ENCODE measurements around the gene GTPBP6. TPM values are rescaled to one million over a fixed set of nuclear protein-coding genes. Genes with fewer than 3 reads are reported as not detected.
"Not testable (repeated sequence)": the region's sequence is repeated elsewhere in the genome, so short reads cannot be mapped to it uniquely, and the experiment has no call there.

The GTPBP6 gene
- total and polyA plus RNA-seq, 7 donors: 22.4 to 65.8 (median 36.0) TPM

- intact Hi-C loops (cut with DNase I): no loop called here
Measured at GRCh38 chrX:285076-285677, 33.4 kb downstream of the GTPBP6 start.

GRCh38 chrX:283115-283845, 35.3 kb downstream of the GTPBP6 start:
- peaks cover 0 to 19% (median 9%) of the 10 kb centered on the region in 4 donors for H3K4me1 ChIP-seq
- DNase-seq: peak; percentile 96
- H3K27ac ChIP-seq: peak overlapping the region; percentile 54 to 81 (median 68)
- H3K36me3 ChIP-seq: peaks cover 0 to 19% (median 3%) of the 10 kb centered on the region in 4 donors
- H3K4me3 ChIP-seq: peak overlapping the region; percentile 41 to 58 (median 57)
- TF ChIP-seq POLR2AphosphoS5 (IDR thresholded peaks at IDR 0.05): no peak
- no peak for TF ChIP-seq EP300 (IDR thresholded peaks at IDR 0.05)
- no peak for TF ChIP-seq POLR2A (IDR thresholded peaks at IDR 0.05)
- TF ChIP-seq CTCF (IDR thresholded peaks at IDR 0.05): no peak
- H3K27me3 ChIP-seq: no peaks in the 10 kb centered on the region
- H3K9me3 ChIP-seq: no peaks in the 10 kb centered on the region
- intact Hi-C loops (cut with DNase I): loop anchor here (2.0 kb wide), 1 partner anchor 36 kb away; the partner anchor contains the start of gene GTPBP6
- WGBS, 2 donors: 0 to 3% methylated on average over 45 of the region's 45 CpGs

More at GRCh38 chrX:285076-285677, 33.4 kb downstream of the GTPBP6 start:
- no peak for DNase-seq
- no peaks in the 10 kb centered on the region for H3K9me3 ChIP-seq
- H3K36me3 ChIP-seq: peaks cover 0 to 38% (median 10%) of the 10 kb centered on the region in 4 donors
- H3K27ac ChIP-seq: no peak overlapping the region
- TF ChIP-seq CTCF (IDR thresholded peaks at IDR 0.05) (no peak), POLR2A (IDR thresholded peaks at IDR 0.05) (no peak), EP300 (IDR thresholded peaks at IDR 0.05) (no peak), POLR2AphosphoS5 (IDR thresholded peaks at IDR 0.05) (no peak)
- no peaks in the 10 kb centered on the region for H3K27me3 ChIP-seq
- no peak overlapping the region for H3K4me3 ChIP-seq
- H3K4me1 ChIP-seq: peaks cover 0 to 19% (median 9%) of the 10 kb centered on the region in 4 donors
- 95 to 96% methylated on average over 13 of the region's 13 CpGs for WGBS, 2 donors

DNA sequence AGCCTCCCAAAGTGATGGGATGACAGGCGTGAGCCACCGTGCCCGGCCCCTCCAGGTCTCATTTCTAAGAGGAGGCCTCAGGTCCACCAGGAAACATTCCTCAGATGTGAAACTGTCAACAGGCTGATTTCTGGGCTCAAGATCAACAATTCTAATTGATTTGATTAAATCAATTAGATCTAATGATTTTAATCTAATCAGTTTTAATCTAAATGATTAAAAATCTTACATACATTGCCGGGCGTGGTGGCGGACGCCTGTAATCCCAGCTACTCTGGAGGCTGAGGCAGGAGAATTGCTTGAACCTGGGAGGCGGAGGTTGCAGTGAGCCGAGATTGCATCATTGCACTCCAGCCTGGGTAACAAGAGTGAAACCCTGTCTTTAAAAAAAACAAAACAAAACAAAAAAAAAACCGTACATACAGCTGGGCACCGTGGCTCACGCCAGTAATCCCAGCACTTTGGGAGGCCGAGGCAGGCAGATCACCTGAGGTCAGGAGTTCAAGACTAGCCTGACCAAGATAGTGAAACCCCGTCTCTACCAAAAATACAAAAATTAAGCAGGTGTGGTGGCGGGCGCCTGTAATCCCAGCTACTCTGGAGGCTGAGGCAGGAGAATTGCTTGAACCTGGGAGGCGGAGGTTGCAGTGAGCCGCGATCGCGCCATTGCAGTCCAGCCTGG, 36.5 kb downstream of the GTPBP6 start:
- peaks cover 0 to 19% (median 0%) of the 10 kb centered on the region in 4 donors for H3K36me3 ChIP-seq
- peak overlapping the region in 1 of 4 donors; percentile 48 for H3K4me3 ChIP-seq
- DNase-seq: peak; percentile 52
- H3K9me3 ChIP-seq, H3K27me3 ChIP-seq: not testable (repeated sequence)
- WGBS, 2 donors: 74 to 76% methylated on average over 21 of the region's 21 CpGs
- H3K27ac ChIP-seq: peak overlapping the region in 2 of 4 donors; percentile 65
- H3K4me1 ChIP-seq: peaks cover 0 to 19% (median 9%) of the 10 kb centered on the region in 4 donors
- intact Hi-C loops (cut with DNase I): loop anchor here (2.0 kb wide), 1 partner anchor 37 kb away; the partner anchor contains the start of gene GTPBP6

GRCh38 chrX:281166-281999, 37.2 kb downstream of the GTPBP6 start, which contains the start of gene PLCXD1:
TSS of gene PLCXD1 (plus strand) at chrX:281381. CDS start at chrX:284188, 2,807 bp downstream.
- Histone ChIP-seq H3K4me3 (peak within 1 kb of the TSS; percentile 18 to 48 (median 38)), H3K36me3 (peaks cover 0 to 17% (median 0%) of the 10 kb centered on the region in 4 donors), H3K27me3 (peaks cover 0 to 8% (median 6%) of the 10 kb centered on the region in 3 donors), H3K27ac (peak within 1 kb of the TSS in 3 of 4 donors; percentile 50 to 65 (median 65)), H3K4me1 (peaks cover 0 to 26% (median 16%) of the 10 kb centered on the region in 4 donors), H3K9me3 (no peaks in the 10 kb centered on the region)
- intact Hi-C loops (cut with DNase I): no loop called here
- DNase-seq: peak; percentile 52
- TF ChIP-seq EP300 (IDR thresholded peaks at IDR 0.05): no peak
- TF ChIP-seq POLR2A (IDR thresholded peaks at IDR 0.05): no peak
- TF ChIP-seq POLR2AphosphoS5 (IDR thresholded peaks at IDR 0.05): no peak
- TF ChIP-seq CTCF (IDR thresholded peaks at IDR 0.05): no peak
- 26 to 40% methylated on average over 25 of the region's 25 CpGs for whole genome bisulfite sequencing, 2 donors

- DNase-seq; H3K9me3 ChIP-seq; intact Hi-C loops (cut with DNase I): not testable (repeated sequence)
- Histone ChIP-seq H3K4me3 (peak overlapping the region in 3 of 4 donors; percentile 37 to 48 (median 39)), H3K27me3 (peaks cover 0 to 14% (median 8%) of the 10 kb centered on the region in 3 donors), H3K36me3 (peaks cover 0 to 11% (median 0%) of the 10 kb centered on the region in 4 donors), H3K27ac (peak overlapping the region in 2 of 4 donors; percentile 65), H3K4me1 (peaks cover 0 to 33% (median 22%) of the 10 kb centered on the region in 4 donors)
- 8 to 9% methylated on average over 17 to 24 of the region's 24 CpGs for WGBS, 2 donors
Measured at GRCh38 chrX:280722-281121, 37.9 kb downstream of the GTPBP6 start.

- H3K27ac ChIP-seq; H3K4me3 ChIP-seq; H3K9me3 ChIP-seq; H3K36me3 ChIP-seq; intact Hi-C loops (cut with DNase I): not testable (repeated sequence)
- Histone ChIP-seq H3K4me1 (peaks cover 0 to 36% (median 27%) of the 10 kb centered on the region in 4 donors), H3K27me3 (peaks cover 0 to 18% (median 8%) of the 10 kb centered on the region in 3 donors)
- 53 to 58% methylated on average over 45 of the region's 45 CpGs for WGBS, 2 donors
- DNase-seq: peak; percentile 17
Measured at GRCh38 chrX:279757-280604, 38.6 kb downstream of the GTPBP6 start.
